DOHH2 (cell line): ENCODE results near the gene GPR22.

ENCODE experiments used
- EZH2phosphoT487 ChIP-seq: fragments of 200-600 bp; sonication (generic); IDR thresholded peaks from 2 replicates; pipeline ENCODE4 v1.6.1; 2017; ENCODE audit warnings: borderline replicate concordance, mild to moderate bottlenecking, antibody characterized with exemption, low read length, moderate library complexity, mixed read lengths
- TF ChIP-seq, protein P1 (sequence below): fragments of 200-600 bp; sonication (generic); IDR thresholded peaks from one replicate; pipeline ENCODE4 v1.5.1; 2014; ENCODE audit warnings: antibody characterized with exemption, mild to moderate bottlenecking, low read depth, low read length; ENCODE audit not compliant: poor library complexity, severe bottlenecking

DNA sequence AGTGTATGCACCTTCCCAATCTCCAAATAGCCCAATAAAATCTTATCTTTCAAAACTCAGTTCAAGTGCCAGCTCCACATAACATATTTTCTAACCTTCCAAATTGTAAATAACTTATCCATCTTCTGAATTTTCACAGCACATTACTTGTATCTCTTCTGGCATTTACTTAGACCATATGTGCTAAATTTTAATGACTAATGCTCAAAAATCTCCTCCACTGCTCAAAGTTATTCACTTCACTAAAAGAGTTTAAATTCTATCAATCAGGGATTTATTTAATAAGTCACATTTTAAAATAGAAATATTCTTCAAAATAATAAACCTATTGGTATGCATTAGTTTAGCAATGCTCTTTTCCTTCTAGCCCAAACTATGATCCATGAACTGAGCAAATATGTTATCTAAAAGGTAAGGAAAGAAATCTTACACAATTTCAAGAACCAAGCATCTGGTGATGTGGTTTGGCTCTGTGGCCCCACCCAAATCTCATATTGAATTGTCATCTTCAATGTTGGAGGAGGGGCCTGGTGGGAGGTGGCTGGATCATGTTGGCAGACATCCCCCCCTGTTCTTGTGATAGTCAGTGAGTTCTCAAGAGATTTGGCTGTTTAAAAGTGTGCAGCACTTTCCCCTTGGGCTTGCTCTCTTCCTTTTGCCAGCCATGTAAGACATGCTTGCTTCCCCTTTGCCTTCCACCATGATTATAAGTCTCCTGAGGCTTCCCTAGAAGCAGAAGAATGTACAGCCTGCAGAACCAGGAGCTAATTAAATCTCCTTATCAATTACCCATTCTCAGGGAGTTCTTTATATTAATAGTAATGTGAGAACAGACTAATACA, 28.1 kb upstream of the GPR22 start:
- TF ChIP-seq, protein P1, sequence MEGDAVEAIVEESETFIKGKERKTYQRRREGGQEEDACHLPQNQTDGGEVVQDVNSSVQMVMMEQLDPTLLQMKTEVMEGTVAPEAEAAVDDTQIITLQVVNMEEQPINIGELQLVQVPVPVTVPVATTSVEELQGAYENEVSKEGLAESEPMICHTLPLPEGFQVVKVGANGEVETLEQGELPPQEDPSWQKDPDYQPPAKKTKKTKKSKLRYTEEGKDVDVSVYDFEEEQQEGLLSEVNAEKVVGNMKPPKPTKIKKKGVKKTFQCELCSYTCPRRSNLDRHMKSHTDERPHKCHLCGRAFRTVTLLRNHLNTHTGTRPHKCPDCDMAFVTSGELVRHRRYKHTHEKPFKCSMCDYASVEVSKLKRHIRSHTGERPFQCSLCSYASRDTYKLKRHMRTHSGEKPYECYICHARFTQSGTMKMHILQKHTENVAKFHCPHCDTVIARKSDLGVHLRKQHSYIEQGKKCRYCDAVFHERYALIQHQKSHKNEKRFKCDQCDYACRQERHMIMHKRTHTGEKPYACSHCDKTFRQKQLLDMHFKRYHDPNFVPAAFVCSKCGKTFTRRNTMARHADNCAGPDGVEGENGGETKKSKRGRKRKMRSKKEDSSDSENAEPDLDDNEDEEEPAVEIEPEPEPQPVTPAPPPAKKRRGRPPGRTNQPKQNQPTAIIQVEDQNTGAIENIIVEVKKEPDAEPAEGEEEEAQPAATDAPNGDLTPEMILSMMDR: no peak
- TF ChIP-seq EZH2phosphoT487: no peak
